Stimulated activated CD8-positive, alpha-beta memory T cell treated with anti-CD3 and anti-CD28 coated beads, Interleukin-4, amount 100 ng/mL, for 24 hours (primary cell): Measurements from ENCODE around the gene MSL3B.

Experiments used
- DNase-seq: peaks from one replicate; pipeline ENCODE4 v3.0.0-alpha.2; 2020; ENCODE audit warnings: low read depth

The MSL3B gene

DNA sequence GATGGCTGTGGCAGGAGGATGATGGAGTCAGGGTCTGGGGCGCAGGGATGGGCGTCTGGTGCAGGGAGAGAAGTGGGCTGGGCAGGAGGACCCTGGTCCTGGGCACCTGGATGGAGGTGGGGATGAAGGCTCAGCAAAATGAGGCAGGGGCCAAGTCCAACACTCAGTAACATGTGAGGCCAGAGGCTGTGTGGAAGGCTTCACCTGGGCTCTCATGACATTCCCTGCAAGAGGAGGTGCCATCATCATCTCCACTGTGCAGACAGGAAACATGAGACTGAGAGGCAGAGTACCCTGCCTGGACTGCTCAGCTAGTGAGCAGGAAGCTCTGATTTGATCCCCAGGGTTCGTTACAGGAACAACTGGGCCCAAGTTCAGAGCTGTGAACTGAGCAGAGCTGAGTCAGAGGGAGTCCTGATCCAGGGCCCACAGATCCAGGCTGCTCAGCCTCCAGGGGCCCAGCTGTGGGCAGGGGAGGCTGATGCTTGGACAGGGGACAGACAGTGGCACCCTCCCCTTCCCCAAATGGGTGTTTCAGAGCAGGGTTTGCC lies 50.8 kb downstream of the MSL3B start:
- no peak for DNase-seq

DNA sequence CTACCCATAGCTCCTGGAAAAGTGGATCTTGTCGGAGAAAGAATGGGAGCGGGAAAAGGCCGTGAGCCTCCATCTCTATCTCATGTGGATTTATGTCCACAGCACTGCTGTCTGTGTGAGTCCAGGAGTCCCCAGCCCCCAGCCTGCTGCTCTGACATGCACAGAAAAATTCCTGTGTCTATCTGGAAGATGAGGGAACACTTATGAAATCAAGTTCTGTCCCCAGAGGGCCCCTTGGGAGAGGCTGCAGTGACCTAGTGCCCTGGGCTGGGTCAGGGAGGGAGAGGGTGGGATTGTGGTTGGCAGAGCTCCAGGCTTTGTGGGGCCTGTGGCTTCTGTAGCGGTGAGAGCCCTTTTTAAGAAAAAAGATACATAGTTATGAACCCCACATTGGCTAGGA lies 51.4 kb downstream of the MSL3B start:
- DNase-seq, result no peak

DNA sequence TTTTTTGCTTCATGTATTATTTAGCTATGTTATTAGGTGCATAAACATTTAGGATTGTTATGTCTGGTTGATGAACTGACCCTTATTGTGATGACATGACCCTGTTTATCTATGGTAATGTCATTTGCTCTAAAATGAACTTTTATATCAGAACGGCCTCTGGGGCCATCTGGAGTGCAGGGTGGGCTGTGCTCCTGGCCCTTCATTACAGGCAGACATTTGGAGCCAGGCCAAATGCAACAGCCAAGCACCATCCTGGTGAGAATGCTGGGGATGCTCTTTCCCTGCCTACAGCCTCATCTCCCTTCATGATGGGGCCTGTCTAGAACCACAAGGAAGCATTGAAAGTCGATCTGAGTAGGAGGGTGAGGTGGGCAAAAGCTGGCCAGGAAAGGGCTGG lies 51.9 kb downstream of the MSL3B start:
- DNase-seq, result no peak

DNA sequence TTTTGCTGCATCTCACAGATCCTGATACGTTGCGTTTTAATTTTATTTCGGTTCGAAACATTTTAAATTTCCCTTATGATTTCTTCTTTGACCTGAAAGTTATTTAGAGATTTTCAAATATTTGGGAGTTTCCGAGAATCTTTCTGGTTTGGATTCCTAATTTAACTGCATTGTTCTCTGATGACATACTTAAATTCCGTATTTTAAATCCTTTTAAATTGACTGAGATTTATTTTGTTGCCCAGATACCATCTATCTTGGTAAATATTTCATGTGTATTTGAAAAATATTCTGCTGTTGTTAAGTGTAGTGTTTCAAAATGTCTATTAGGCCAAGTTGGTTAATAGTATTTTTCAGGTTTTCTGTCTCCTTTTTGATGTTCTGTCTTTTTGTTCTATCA lies 52.3 kb downstream of the MSL3B start:
- DNase-seq, result no peak
